GM23338 (cell line): Measurements from ENCODE around the gene TUBB4A. TPM values are rescaled to one million over a fixed set of nuclear protein-coding genes. Genes with fewer than 3 reads are reported as not detected.

Experiments used
- ATAC-seq: fragments of 200-7000 bp; cut with Tn5 transposase; 3 replicates; pipeline ENCODE4 v1.9.1; 2020
- DNase-seq: peaks from one replicate; pipeline ENCODE4 v3.0.0-alpha.2; 2015; ENCODE audit warnings: low spot score
- H2AFZ ChIP-seq: fragments of 200-600 bp; sonication (generic); 2 replicates; pipeline ENCODE4 v1.8.0; 2016; ENCODE audit warnings: antibody characterized with exemption, mild to moderate bottlenecking, moderate library complexity
- H3F3A ChIP-seq: fragments of 200-600 bp; sonication (generic); replicated peaks from 2 replicates; pipeline ENCODE4 v1.8.0; 2017; ENCODE audit warnings: antibody characterized with exemption, mixed run types, low read depth
- H3K27ac ChIP-seq: fragments of 200-600 bp; sonication (generic); 2 replicates; pipeline ENCODE4 v1.6.1; 2016; ENCODE audit warnings: low read depth
- H3K27me3 ChIP-seq: fragments of 200-600 bp; sonication (generic); 2 replicates; pipeline ENCODE4 v1.8.0; 2016; ENCODE audit warnings: mild to moderate bottlenecking, mixed run types, moderate library complexity; ENCODE audit not compliant: insufficient read depth
- H3K36me3 ChIP-seq: fragments of 200-600 bp; sonication (generic); 2 replicates; pipeline ENCODE4 v1.8.0; 2016; ENCODE audit warnings: mild to moderate bottlenecking; ENCODE audit not compliant: insufficient read depth
- H3K4me1 ChIP-seq: fragments of 200-600 bp; sonication (generic); 2 replicates; pipeline ENCODE4 v1.8.0; 2016; ENCODE audit warnings: mild to moderate bottlenecking, moderate library complexity; ENCODE audit not compliant: insufficient read depth
- H3K4me2 ChIP-seq: fragments of 200-600 bp; sonication (generic); 2 replicates; pipeline ENCODE4 v1.7.1; 2017; ENCODE audit warnings: mixed run types
- H3K4me3 ChIP-seq: fragments of 200-600 bp; sonication (generic); 2 replicates; pipeline ENCODE4 v1.6.1; 2016; ENCODE audit warnings: mixed run types
- H3K79me2 ChIP-seq: fragments of 200-600 bp; sonication (generic); replicated peaks from 2 replicates; pipeline ENCODE4 v1.8.0; 2017; ENCODE audit warnings: mild to moderate bottlenecking; ENCODE audit not compliant: insufficient read depth
- H3K9me2 ChIP-seq: fragments of 200-600 bp; sonication (generic); 2 replicates; pipeline ENCODE4 v1.8.0; 2017; ENCODE audit not compliant: insufficient read depth
- H4K20me1 ChIP-seq: fragments of 200-600 bp; sonication (generic); replicated peaks from 2 replicates; pipeline ENCODE4 v1.8.0; 2017; ENCODE audit warnings: mild to moderate bottlenecking; ENCODE audit not compliant: insufficient read depth
- H3K27ac Mint-ChIP-seq: 2 replicates; pipeline ENCODE4 v1.8.0; 2020; ENCODE audit warnings: inconsistent platforms, mild to moderate bottlenecking, moderate library complexity, mixed read lengths
- H3K27me3 Mint-ChIP-seq: 3 replicates; pipeline ENCODE4 v1.8.0; 2022; ENCODE audit warnings: low read depth, mild to moderate bottlenecking, moderate library complexity, mixed read lengths, inconsistent platforms; ENCODE audit not compliant: insufficient read depth, poor library complexity
- H3K36me3 Mint-ChIP-seq: 3 replicates; pipeline ENCODE4 v1.8.0; 2021; ENCODE audit warnings: low read depth, mild to moderate bottlenecking, inconsistent platforms, moderate library complexity, mixed read lengths
- H3K4me1 Mint-ChIP-seq: 3 replicates; pipeline ENCODE4 v1.8.0; 2020; ENCODE audit warnings: mild to moderate bottlenecking, inconsistent platforms, mixed read lengths
- H3K4me3 Mint-ChIP-seq: 3 replicates; pipeline ENCODE4 v1.8.0; 2021; ENCODE audit warnings: moderate library complexity, mild to moderate bottlenecking, inconsistent platforms, mixed read lengths
- H3K9me3 Mint-ChIP-seq: 3 replicates; pipeline ENCODE4 v1.8.0; 2020; ENCODE audit warnings: moderate library complexity, mild to moderate bottlenecking, inconsistent platforms, mixed read lengths
- CREB1 ChIP-seq: fragments of 250-450 bp; sonication (Bioruptor Pico); IDR thresholded peaks from 2 replicates; pipeline ENCODE4 v1.5.0; 2020; ENCODE audit warnings: low read depth, mild to moderate bottlenecking, moderate library complexity
- EZH2 ChIP-seq: fragments of 200-600 bp; sonication (generic); IDR thresholded peaks from one replicate; pipeline ENCODE4 v1.8.0; 2017; ENCODE audit warnings: antibody characterized with exemption, mild to moderate bottlenecking, low read depth; ENCODE audit not compliant: unreplicated experiment
- EZH2phosphoT487 ChIP-seq: fragments of 200-600 bp; sonication (generic); IDR thresholded peaks from one replicate; pipeline ENCODE4 v1.8.1; 2018; ENCODE audit warnings: antibody characterized with exemption; ENCODE audit not compliant: unreplicated experiment
- JUNB ChIP-seq: IDR thresholded peaks from one replicate; pipeline ENCODE4 v1.6.1; 2016; ENCODE audit warnings: antibody characterized with exemption; ENCODE audit not compliant: unreplicated experiment
- NANOG ChIP-seq: IDR thresholded peaks from 2 replicates; pipeline ENCODE4 v1.6.1; 2016; ENCODE audit warnings: antibody characterized with exemption, borderline replicate concordance
- POLR2AphosphoS5 ChIP-seq: IDR thresholded peaks from 2 replicates; pipeline ENCODE4 v1.6.1; 2016; ENCODE audit warnings: antibody characterized with exemption, low read depth
- STAT1 ChIP-seq: IDR thresholded peaks from one replicate; pipeline ENCODE4 v1.6.1; 2016; ENCODE audit warnings: antibody characterized with exemption; ENCODE audit not compliant: unreplicated experiment
- ZNF114 ChIP-seq: fragments of 250-450 bp; sonication (Bioruptor Pico); IDR thresholded peaks from 2 replicates; pipeline ENCODE4 v1.5.0; 2020; ENCODE audit warnings: mild to moderate bottlenecking, moderate library complexity
- ZNF331 ChIP-seq: fragments of 250-450 bp; sonication (Bioruptor Pico); IDR thresholded peaks from 2 replicates; pipeline ENCODE4 v1.5.0; 2020; ENCODE audit warnings: low read depth, mild to moderate bottlenecking, moderate library complexity
- polyA plus RNA-seq: library from polyadenylated mRNA; unstranded; fragments of >200 nt; fragmentation: Nextera tagmentation; extraction: Ambion mirVana; gene quantifications from 2 replicates; pipeline ENCODE4 v1.2.1, GENCODE V29; 2016
- total RNA-seq: library from RNA; depleted of rRNA; stranded (reverse); fragments of >200 nt; shearing (Covaris generic); gene quantifications from 2 replicates; pipeline ENCODE4 v1.2.3, GENCODE V29; 2014
- TF ChIP-seq, protein P1 (sequence below): IDR thresholded peaks from 2 replicates; pipeline ENCODE4 v1.6.1; 2016; ENCODE audit warnings: antibody characterized with exemption
- TF ChIP-seq, protein P2 (sequence below), 2 experiments: fragments of 200-600 bp in 1 of 2; sonication (generic) in 1 of 2; conservative IDR thresholded peaks; 2 replicates each; pipeline versions ENCODE4 v1.5.1 to v1.6.1; 2016 to 2017; ENCODE audit warnings: antibody characterized with exemption in 2 of 2, low read depth in 2 of 2, mild to moderate bottlenecking in 2 of 2, moderate library complexity in 1 of 2
- TF ChIP-seq, protein P3 (sequence below): IDR thresholded peaks from one replicate; pipeline ENCODE4 v1.6.1; 2018; ENCODE audit warnings: antibody characterized with exemption; ENCODE audit not compliant: unreplicated experiment

TUBB4A gene
- total and polyA plus RNA-seq, 2 experiments from 2014 or later: 32.9 to 41.7 TPM

DNA sequence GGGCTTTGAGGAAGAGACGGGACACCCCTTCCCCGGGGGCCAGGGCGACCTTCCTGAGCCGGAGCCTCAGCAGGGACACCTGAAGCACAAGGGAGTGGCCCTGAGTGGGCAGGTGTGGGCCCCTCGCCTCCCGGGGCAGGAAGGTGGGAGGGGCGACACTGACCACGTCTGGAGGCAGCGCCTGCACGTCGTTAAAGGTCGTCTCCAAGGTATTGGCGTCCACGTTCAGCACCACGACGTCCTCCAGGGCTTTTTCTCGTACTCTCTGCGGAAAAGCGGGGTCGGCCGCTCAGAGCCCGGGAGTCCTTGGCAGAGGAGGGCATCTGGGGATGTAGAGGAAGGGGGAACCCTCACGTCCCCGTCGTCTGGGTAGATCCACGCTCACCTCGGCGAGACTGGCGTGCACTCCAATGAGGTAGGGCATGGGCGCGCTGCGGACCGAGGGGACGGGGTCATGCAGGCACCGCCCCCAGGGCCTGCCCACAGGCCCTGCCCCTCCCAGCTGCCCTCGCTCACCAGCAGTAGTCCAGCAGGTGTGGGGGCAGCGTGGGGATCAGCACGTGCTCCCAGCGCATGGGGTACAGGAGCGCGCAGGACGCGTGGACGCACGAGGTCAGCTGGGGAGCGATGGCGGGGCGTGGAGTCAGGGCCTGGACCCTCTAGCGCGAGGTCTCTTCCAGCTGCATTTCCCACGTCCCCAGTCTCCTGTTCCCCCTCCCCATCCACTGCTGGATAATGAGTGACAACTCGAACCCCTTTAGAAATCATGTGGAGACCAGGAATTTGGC lies 26.6 kb downstream of the TUBB4A start:
- DNase-seq (peak; percentile 66), ATAC-seq (peak; percentile 62)
- peaks cover 9% of the 10 kb centered on the region for H3K27me3 Mint-ChIP-seq
- Histone ChIP-seq H3K4me2 (peak overlapping the region; percentile 74), H3K4me3 (peak overlapping the region; percentile 56), H4K20me1 (no peaks in the 10 kb centered on the region), H3K9me2 (no peaks in the 10 kb centered on the region), H2AFZ (peak overlapping the region; percentile 87), H3K4me1 (no peaks in the 10 kb centered on the region; the same call in none of the 2 replicates), H3K36me3 (no peaks in the 10 kb centered on the region), H3K27ac (no peak overlapping the region), H3F3A (no peaks in the 10 kb centered on the region), H3K27me3 (peaks cover 14% of the 10 kb centered on the region), H3K79me2 (no peaks in the 10 kb centered on the region)
- H3K9me3 Mint-ChIP-seq: no peaks in the 10 kb centered on the region; the same call in 2 of the 3 replicates
- peak overlapping the region; percentile 85 for H3K4me3 Mint-ChIP-seq
- H3K4me1 Mint-ChIP-seq: peaks cover 9% of the 10 kb centered on the region; the same call in 2 of the 3 replicates
- H3K27ac Mint-ChIP-seq: 0 out of 2 replicates have a peak overlapping the region, but pooled peaks have one; percentile 72
- no peak for TF ChIP-seq EZH2
- no peak for TF ChIP-seq JUNB
- TF ChIP-seq CREB1 (CRISPR knock-in tag): no peak
- TF ChIP-seq POLR2AphosphoS5: peak; percentile 47
- TF ChIP-seq ZNF114 (CRISPR knock-in tag): no peak
- no peaks in the 10 kb centered on the region for H3K36me3 Mint-ChIP-seq

DNA sequence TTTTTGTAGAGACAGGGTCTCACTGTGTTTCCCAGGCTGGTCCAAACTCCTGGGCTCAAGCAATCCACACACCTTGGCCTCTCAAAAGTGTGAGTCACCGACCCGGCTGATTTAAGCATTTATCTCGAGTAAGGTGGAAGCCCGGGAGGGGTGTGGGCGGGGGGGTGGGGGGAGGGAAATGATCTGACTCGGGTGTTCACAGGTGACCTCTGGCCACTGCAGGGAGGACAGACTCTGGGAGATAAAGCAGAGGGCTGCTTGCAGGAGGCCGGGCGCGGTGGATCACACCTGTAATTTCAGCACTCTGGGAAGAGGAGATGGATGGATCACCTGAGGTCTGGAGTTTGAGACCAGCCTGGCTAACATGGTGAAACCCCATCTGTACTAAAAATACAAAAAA lies 28.5 kb downstream of the TUBB4A start:
- no peaks in the 10 kb centered on the region for H3K36me3 Mint-ChIP-seq
- H3K27ac Mint-ChIP-seq: no peak overlapping the region
- no peak for DNase-seq
- TF ChIP-seq ZNF331 (CRISPR knock-in tag): no peak
- no peak for TF ChIP-seq NANOG
- TF ChIP-seq EZH2: no peak
- no peak for TF ChIP-seq CREB1 (CRISPR knock-in tag)
- TF ChIP-seq POLR2AphosphoS5: no peak
- TF ChIP-seq, protein P1, sequence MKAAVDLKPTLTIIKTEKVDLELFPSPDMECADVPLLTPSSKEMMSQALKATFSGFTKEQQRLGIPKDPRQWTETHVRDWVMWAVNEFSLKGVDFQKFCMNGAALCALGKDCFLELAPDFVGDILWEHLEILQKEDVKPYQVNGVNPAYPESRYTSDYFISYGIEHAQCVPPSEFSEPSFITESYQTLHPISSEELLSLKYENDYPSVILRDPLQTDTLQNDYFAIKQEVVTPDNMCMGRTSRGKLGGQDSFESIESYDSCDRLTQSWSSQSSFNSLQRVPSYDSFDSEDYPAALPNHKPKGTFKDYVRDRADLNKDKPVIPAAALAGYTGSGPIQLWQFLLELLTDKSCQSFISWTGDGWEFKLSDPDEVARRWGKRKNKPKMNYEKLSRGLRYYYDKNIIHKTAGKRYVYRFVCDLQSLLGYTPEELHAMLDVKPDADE: no peak
- TF ChIP-seq EZH2phosphoT487: no peak
- TF ChIP-seq, protein P2, sequence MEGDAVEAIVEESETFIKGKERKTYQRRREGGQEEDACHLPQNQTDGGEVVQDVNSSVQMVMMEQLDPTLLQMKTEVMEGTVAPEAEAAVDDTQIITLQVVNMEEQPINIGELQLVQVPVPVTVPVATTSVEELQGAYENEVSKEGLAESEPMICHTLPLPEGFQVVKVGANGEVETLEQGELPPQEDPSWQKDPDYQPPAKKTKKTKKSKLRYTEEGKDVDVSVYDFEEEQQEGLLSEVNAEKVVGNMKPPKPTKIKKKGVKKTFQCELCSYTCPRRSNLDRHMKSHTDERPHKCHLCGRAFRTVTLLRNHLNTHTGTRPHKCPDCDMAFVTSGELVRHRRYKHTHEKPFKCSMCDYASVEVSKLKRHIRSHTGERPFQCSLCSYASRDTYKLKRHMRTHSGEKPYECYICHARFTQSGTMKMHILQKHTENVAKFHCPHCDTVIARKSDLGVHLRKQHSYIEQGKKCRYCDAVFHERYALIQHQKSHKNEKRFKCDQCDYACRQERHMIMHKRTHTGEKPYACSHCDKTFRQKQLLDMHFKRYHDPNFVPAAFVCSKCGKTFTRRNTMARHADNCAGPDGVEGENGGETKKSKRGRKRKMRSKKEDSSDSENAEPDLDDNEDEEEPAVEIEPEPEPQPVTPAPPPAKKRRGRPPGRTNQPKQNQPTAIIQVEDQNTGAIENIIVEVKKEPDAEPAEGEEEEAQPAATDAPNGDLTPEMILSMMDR (conservative IDR thresholded peaks at IDR 0.05; ENCODE audit: low read depth in 2 of 2): no peak
- no peak for TF ChIP-seq ZNF114 (CRISPR knock-in tag)
- TF ChIP-seq JUNB: no peak
- TF ChIP-seq, protein P3, sequence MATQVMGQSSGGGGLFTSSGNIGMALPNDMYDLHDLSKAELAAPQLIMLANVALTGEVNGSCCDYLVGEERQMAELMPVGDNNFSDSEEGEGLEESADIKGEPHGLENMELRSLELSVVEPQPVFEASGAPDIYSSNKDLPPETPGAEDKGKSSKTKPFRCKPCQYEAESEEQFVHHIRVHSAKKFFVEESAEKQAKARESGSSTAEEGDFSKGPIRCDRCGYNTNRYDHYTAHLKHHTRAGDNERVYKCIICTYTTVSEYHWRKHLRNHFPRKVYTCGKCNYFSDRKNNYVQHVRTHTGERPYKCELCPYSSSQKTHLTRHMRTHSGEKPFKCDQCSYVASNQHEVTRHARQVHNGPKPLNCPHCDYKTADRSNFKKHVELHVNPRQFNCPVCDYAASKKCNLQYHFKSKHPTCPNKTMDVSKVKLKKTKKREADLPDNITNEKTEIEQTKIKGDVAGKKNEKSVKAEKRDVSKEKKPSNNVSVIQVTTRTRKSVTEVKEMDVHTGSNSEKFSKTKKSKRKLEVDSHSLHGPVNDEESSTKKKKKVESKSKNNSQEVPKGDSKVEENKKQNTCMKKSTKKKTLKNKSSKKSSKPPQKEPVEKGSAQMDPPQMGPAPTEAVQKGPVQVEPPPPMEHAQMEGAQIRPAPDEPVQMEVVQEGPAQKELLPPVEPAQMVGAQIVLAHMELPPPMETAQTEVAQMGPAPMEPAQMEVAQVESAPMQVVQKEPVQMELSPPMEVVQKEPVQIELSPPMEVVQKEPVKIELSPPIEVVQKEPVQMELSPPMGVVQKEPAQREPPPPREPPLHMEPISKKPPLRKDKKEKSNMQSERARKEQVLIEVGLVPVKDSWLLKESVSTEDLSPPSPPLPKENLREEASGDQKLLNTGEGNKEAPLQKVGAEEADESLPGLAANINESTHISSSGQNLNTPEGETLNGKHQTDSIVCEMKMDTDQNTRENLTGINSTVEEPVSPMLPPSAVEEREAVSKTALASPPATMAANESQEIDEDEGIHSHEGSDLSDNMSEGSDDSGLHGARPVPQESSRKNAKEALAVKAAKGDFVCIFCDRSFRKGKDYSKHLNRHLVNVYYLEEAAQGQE: no peak
- TF ChIP-seq STAT1: no peak

More for the DNA sequence above, 28.5 kb downstream of the TUBB4A start:
- Mint-ChIP-seq H3K4me3 (no peak overlapping the region), H3K9me3 (no peaks in the 10 kb centered on the region), H3K27me3 (peaks cover 9% of the 10 kb centered on the region), H3K4me1 (peaks cover 10% of the 10 kb centered on the region; the same call in 2 of the 3 replicates)
- no peaks in the 10 kb centered on the region for H3K9me2 ChIP-seq
- no peaks in the 10 kb centered on the region for H3K79me2 ChIP-seq
- H3K4me3 ChIP-seq: no peak overlapping the region
- no peak overlapping the region for H2AFZ ChIP-seq
- no peaks in the 10 kb centered on the region; the same call in 1 of the 2 replicates for H3K4me1 ChIP-seq
- no peak for ATAC-seq
- H3K27ac ChIP-seq: no peak overlapping the region
- H3K27me3 ChIP-seq: peaks cover 14% of the 10 kb centered on the region
- H4K20me1 ChIP-seq: no peaks in the 10 kb centered on the region
- H3K4me2 ChIP-seq: no peak overlapping the region
- no peaks in the 10 kb centered on the region for H3K36me3 ChIP-seq
- H3F3A ChIP-seq: no peaks in the 10 kb centered on the region
